HepG2 (cell line): ENCODE results near the gene SYNPR.

Experiments used
- CENPT ChIP-seq: sonication (generic); formaldehyde crosslinking; IDR thresholded peaks from 2 replicates; pipeline ENCODE4 v1.8.0; 2022; ENCODE audit warnings: low read depth, mild to moderate bottlenecking, moderate library complexity, missing genetic modification reagents
- DDIT3 ChIP-seq: sonication (generic); formaldehyde crosslinking; IDR thresholded peaks from 2 replicates; pipeline ENCODE4 v1.4.0; 2020; ENCODE audit warnings: mild to moderate bottlenecking, missing genetic modification reagents
- EZH2 ChIP-seq: conservative IDR thresholded peaks from 2 replicates; pipeline ENCODE4 v1.6.1; 2012; ENCODE audit warnings: mild to moderate bottlenecking, low read depth, low read length, moderate library complexity
- FOXK1 ChIP-seq: sonication (generic); formaldehyde crosslinking; IDR thresholded peaks from 2 replicates; pipeline ENCODE4 v1.4.0; 2020; ENCODE audit warnings: low read depth, missing genetic modification reagents, borderline replicate concordance
- MXD1 ChIP-seq: sonication (generic); formaldehyde crosslinking; IDR thresholded peaks from 2 replicates; pipeline ENCODE4 v1.4.0; 2020; ENCODE audit warnings: mild to moderate bottlenecking, missing genetic modification reagents
- REST ChIP-seq, 2 experiments: IDR thresholded peaks; 2 replicates each; pipeline ENCODE4 v1.6.1; 2011 to 2012; ENCODE audit warnings: low read length in 2 of 2, borderline replicate concordance in 1 of 2, low read depth in 1 of 2, mild to moderate bottlenecking in 1 of 2, moderate library complexity in 1 of 2
- ZHX1 ChIP-seq: sonication (generic); formaldehyde crosslinking; IDR thresholded peaks from 2 replicates; pipeline ENCODE4 v1.8.1; 2022; ENCODE audit warnings: low read depth, mild to moderate bottlenecking, missing genetic modification reagents

- TF ChIP-seq ZHX1 (CRISPR knock-in tag) = no peak
- TF ChIP-seq EZH2 = no peak
- no peak for TF ChIP-seq REST (IDR thresholded peaks at IDR 0.05; ENCODE audit: borderline replicate concordance in 1 of 2, low read depth in 1 of 2, low read length in 2 of 2)
- no peak for TF ChIP-seq CENPT (CRISPR knock-in tag)
- TF ChIP-seq DDIT3 = no peak
- no peak for TF ChIP-seq FOXK1 (CRISPR knock-in tag)
- no peak for TF ChIP-seq MXD1 (CRISPR knock-in tag)
Measured at GRCh38 chr3:63557912-63558311, 279.8 kb downstream of the SYNPR start.
